HEK293 (cell line): ENCODE data around the gene ABHD8.

Experiments used
- HOXA7 ChIP-seq: sonication (generic); formaldehyde crosslinking; IDR thresholded peaks from 2 replicates; pipeline ENCODE4 v1.8.1; 2022; ENCODE audit warnings: missing genetic modification reagents, borderline replicate concordance
- ZNF10 ChIP-seq: fragments of 450-650 bp; formaldehyde crosslinking; IDR thresholded peaks from 2 replicates; pipeline ENCODE4 v1.5.1; 2017; ENCODE audit warnings: missing biosample characterization, missing genetic modification characterization
- ZNF704 ChIP-seq: fragments of 450-650 bp; formaldehyde crosslinking; IDR thresholded peaks from 2 replicates; pipeline ENCODE4 v1.5.1; 2016; ENCODE audit warnings: missing biosample characterization, missing genetic modification characterization

GRCh38 chr19:17244618-17245534 is 58.3 kb downstream of the ABHD8 start:
- TF ChIP-seq HOXA7 (CRISPR knock-in tag) (no peak), ZNF704 (no peak), ZNF10 (tag by site-specific recombination) (no peak)
